ENCODE measurements around the gene BAZ2A.
"Not testable (repeated sequence)": the region's sequence is repeated elsewhere in the genome, so short reads cannot be mapped to it uniquely, and the experiment has no call there.

BAZ2A gene

GRCh38 chr12:56599041-56599440, 31.1 kb downstream of the BAZ2A start:
- no peak for DNase-seq (ENCODE audit: extremely low read depth in 1 of 2, low read depth in 1 of 2)

DNA sequence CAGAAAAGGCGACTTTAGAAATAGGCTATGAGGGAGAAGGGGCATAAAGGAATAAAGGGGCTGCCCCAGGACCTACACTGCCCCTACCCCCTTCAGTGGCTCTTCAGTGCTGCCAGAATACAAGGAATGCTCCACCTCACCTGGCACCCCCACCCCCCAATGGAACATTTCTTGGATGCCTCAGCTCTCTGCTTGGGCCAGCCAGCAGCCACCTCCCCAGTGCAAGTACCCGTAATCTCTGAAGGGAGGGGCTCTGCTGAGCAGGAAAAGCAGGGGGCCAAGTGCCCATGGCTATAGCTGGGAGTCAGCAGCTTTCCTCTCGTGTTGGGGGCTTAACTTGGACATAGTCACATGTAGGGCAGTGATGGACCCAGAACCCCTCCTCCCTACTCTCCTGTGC, 33.3 kb downstream of the BAZ2A start:
- DNase-seq (ENCODE audit: extremely low read depth in 1 of 2, low read depth in 1 of 2): no peak

- DNase-seq (ENCODE audit: extremely low read depth in 1 of 2, low read depth in 1 of 2): peak in 1 of 2 donors; percentile 37
Measured at GRCh38 chr12:56593909-56594621, 36.1 kb downstream of the BAZ2A start.

DNA sequence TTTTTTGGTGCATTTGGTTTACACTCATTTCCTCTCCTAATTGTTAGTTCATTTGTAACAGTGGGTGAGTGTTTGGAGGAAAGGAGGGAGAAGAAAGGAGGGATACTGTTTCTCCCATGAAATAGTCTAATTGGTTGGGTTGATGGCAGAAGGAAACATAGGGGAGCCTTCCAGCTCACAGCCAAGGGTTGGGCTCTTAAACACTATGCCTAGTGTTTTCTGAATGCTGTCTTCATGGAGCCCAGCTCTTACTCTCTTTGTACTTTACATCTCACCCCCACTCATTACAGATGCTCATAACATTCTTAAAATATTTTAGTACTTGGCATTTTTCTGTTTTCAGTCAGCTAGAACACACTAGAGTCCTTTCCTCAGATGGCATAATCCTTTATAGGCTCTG, 38.2 kb downstream of the BAZ2A start:
- no peak for DNase-seq (ENCODE audit: extremely low read depth in 1 of 2, low read depth in 1 of 2)

DNA sequence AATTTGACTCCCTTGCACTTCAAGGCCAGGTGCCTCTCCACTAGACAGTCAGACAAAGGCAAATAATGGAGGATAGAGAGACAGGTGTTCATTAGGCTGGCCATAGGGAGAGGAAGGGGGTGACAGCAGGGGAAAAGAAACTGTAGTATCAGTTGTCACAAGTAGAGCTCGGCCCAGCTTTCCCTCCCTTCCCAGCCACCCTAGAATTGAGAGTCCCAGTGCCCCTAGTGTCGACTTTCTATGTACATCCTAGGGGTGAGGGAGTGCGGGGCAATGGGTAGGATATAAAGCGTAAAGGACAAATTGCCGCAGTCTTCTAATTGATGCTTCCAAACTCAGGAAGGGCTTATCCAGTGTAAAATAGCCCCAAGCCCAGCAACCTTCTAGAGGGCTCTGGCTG, 39.0 kb downstream of the BAZ2A start:
- DNase-seq (ENCODE audit: extremely low read depth in 1 of 2, low read depth in 1 of 2): no peak

DNA sequence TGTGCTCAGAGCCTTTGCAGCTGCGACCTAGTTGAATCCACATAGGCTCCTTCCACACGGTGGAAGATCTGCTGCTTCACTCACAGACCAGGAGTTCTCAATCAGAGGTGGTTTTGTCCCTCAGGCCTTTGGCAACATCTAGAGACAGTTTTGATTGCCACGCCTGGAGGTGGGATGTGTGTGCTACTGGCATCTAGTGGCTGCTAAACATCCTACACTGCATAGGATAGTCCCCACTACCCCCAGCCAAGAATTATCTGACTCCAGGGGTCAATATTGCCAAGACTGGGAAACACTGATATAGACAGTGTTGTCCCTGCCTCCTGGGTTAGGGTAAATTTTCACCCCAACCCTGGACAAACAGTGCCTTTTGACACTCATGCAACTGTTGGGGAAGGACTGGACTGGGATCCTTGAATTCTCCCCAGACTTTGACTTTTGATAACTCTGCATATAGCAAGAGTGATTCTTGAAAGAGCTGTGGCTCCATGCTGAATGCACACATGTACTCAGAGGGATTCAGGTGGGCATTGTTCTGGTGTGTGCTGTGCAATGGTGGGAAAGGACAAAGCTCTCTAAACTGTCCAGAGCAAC, 39.8 kb downstream of the BAZ2A start:
- peak in 1 of 2 donors; percentile 12 for DNase-seq (ENCODE audit: extremely low read depth in 1 of 2, low read depth in 1 of 2)

- DNase-seq (ENCODE audit: extremely low read depth in 1 of 2, low read depth in 1 of 2): no peak
Measured at GRCh38 chr12:56589783-56590182, 40.3 kb downstream of the BAZ2A start.

DNA sequence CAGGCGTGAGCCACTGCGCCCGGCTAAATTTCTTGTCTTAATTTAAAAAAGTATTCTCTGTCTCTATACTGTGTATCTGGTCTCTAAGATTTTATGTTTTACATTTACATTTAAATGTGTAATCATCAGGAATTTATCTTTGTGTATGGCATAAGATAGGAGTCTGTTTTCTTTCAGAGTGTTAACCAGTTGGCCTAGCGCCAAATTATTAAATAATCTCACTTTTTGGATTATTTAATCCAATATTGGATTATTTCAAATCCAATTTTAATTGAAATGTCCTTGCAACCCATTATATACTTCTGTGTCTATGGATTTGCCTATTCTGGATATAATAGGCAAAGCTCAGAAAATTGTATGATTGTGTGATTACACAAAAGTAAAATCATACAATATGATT, 45.0 kb downstream of the BAZ2A start:
- DNase-seq (ENCODE audit: extremely low read depth in 1 of 2, low read depth in 1 of 2): no peak

DNA sequence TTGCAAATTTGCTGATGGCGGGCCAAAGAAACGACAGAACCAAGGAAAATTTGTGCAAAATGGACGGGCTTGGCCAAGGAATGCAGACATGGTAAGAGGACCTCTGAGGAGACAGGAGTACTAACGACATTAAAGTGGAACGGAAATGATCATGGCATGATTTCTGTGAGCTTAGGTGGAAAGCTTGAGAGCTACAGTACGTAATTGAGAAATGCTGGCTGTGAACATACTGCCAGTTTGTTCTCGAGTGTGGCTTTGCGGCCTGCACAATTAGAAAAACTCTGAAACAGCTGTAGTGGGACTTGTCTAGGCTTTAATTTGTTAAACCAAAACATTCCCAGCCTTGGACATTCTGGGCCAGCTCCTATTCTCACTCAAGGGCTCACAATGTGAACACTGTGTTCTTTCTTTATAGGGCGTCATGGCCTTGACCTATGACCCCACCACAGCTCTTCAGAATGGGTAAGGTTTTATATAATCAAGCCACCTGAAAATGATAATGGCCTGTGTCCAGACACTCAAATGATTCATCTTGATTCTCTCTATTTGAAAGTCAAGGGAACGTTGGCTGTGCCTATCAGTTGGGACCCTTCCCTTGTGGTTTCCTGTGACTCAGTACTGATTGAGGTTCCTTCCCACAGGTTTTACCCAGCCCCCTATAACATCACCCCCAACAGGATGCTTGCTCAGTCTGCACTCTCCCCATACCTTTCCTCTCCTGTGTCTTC, 48.5 kb downstream of the BAZ2A start:
- peak in 1 of 2 donors; percentile 49 for DNase-seq (ENCODE audit: extremely low read depth in 1 of 2, low read depth in 1 of 2)

DNA sequence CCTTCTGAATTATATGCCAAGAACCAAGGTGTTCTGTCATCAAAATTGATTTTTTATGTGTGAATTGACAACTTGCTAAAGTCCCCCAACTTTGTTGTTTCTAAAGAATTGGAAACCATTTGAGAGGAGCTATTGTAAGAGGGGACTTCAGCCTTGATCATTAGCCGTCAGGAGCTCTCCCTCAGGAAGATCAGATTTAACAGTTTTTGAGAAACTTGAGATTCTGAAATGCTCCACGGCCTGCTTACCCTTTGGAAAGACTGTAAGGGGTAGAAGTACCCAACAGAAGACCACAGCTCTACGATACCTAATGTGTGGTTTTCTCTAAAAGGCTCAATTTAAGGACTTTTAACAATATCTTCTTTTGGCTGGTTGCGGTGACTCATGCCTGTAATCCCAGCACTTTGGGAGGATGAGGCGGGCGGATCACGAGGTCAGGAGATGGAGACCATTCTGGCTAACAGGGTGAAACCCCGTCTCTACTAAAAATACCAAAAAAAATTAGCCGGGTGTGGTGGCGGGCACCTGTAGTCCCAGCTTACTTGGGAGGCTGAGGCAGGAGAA, 51.1 kb downstream of the BAZ2A start:
- DNase-seq (ENCODE audit: extremely low read depth in 1 of 2, low read depth in 1 of 2): no peak

- not testable (repeated sequence) for DNase-seq (ENCODE audit: extremely low read depth in 1 of 2, low read depth in 1 of 2)
Measured at GRCh38 chr12:56577248-56577647, 52.9 kb downstream of the BAZ2A start.

DNA sequence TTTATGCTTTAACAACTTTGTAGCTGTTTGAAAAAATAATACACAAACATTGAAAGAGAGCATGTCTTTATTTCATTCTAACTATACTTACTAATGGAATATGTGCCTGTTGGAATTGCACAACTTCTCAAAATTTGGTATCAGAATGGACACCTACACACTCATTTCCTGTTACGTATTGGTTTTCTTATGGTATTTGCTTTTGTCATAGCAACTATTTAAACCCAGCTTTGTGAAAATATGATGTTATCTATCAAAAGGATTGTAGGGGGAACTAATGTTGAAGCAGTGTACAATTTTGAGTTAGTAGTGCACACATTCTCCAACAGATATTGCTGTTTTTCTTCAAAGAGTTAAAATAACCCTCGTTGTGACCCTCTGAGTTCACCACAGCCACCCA, 55.9 kb downstream of the BAZ2A start:
- no peak for DNase-seq (ENCODE audit: extremely low read depth in 1 of 2, low read depth in 1 of 2)

DNA sequence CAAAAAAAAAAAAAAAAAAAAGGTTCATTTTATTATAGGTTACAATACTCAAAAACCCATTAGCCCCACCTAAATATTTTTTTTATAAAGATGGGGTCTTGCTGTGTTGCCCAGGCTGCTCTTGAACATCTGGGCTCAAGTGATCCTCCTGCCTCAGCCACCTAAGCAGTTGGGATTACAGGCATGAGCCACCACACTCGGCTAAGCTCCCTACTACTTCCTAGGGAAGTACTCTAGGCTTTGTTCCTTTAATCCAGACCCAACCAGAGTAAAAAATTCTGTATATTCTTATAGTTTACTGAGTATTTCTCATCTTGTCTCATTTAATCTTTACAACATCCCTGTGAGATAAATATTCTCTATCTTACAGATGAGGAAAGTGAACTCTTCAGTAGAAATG, 57.8 kb downstream of the BAZ2A start:
- DNase-seq (ENCODE audit: extremely low read depth in 1 of 2, low read depth in 1 of 2): no peak

DNA sequence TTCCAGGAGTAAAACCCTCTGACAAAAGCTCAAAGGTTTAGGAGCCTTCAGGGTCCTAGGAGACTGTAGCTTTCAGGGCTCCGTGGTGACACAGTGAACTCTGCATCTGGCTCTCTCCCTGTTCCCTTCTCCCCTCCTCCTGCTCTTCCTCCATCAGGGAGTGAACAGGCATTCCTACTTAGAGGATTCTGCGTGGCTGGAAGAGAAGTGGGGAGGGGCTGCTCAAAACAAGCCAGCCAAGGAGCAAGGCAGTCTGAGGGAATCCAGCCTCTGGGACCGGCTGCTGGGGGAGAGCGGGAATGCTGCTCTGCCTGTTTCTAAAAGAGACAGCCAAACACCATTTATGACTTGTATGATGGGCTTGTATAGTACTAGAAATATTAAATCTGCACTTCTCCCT, 59.0 kb downstream of the BAZ2A start:
- DNase-seq (ENCODE audit: extremely low read depth in 1 of 2, low read depth in 1 of 2): no peak

GRCh38 chr12:56568146-56568545, 62.0 kb downstream of the BAZ2A start:
- no peak for DNase-seq (ENCODE audit: extremely low read depth in 1 of 2, low read depth in 1 of 2)

DNA sequence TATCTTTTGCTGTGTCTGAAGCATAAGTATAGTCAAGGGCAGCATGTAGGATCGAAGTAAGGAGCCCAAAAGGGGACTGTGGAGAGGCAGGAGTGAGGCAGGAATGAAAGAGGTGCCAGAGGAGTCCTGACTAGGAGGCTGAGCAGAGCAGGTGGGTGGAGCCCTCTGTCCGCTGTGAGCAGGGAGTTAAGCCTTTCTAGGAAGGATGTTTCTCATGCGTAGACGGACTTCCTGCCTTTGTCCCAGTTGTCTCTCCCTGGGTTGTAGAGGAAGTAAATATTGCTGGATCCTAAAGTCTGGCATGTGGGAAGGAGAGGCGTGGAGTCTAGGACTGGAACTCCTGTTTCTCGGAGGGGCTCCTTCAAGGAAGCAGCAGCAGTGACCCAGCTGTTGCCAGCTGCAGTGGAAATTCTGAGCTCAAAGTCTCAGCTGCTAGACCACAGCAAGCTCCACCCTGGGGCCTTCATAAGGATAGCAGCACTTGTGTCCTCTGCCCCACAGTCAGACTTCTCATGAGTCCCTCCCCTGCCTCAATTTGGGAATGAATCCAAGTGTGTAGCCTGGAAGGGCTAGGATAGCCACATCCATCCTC, 64.5 kb downstream of the BAZ2A start:
- DNase-seq (ENCODE audit: extremely low read depth in 1 of 2, low read depth in 1 of 2): peak in 1 of 2 donors; percentile 28

GRCh38 chr12:56551070-56551469, 79.1 kb downstream of the BAZ2A start:
- DNase-seq (ENCODE audit: extremely low read depth in 1 of 2, low read depth in 1 of 2): no peak

- DNase-seq (ENCODE audit: extremely low read depth in 1 of 2, low read depth in 1 of 2): no peak
Measured at GRCh38 chr12:56546680-56547079, 83.4 kb downstream of the BAZ2A start.

All from stimulated activated CD8-positive, alpha-beta memory T cell treated with anti-CD3 and anti-CD28 coated beads, Interleukin-7, amount 100 ng/mL, for 48 hours (primary cell).